DOHH2 (cell line): Measurements from ENCODE around the gene TDRD7.

Experiments
- H3F3A ChIP-seq: fragments of 200-600 bp; sonication (generic), shearing (Covaris generic); 2 replicates; pipeline ENCODE4 v1.6.0; 2016; ENCODE audit warnings: antibody characterized with exemption, mild to moderate bottlenecking; ENCODE audit not compliant: control insufficient read depth, insufficient read depth
- H3K27ac ChIP-seq: fragments of 200-600 bp; sonication (generic); 2 replicates; pipeline ENCODE4 v1.5.1; 2014; ENCODE audit warnings: low read depth, mild to moderate bottlenecking, low read length, moderate library complexity
- H3K27me3 ChIP-seq: fragments of 200-600 bp; sonication (generic); 2 replicates; pipeline ENCODE4 v1.6.1; 2014; ENCODE audit warnings: mild to moderate bottlenecking, low read length, mixed read lengths; ENCODE audit not compliant: control insufficient read depth
- H3K36me3 ChIP-seq: fragments of 200-600 bp; sonication (generic); 2 replicates; pipeline ENCODE4 v1.6.1; 2014; ENCODE audit warnings: mild to moderate bottlenecking, low read length, moderate library complexity, mixed read lengths; ENCODE audit not compliant: control insufficient read depth
- H3K4me1 ChIP-seq: fragments of 200-600 bp; sonication (generic); 2 replicates; pipeline ENCODE4 v1.6.1; 2014; ENCODE audit warnings: mild to moderate bottlenecking, low read length, mixed read lengths; ENCODE audit not compliant: control insufficient read depth
- H3K4me2 ChIP-seq: fragments of 200-600 bp; sonication (generic); 2 replicates; pipeline ENCODE4 v1.6.0; 2014; ENCODE audit warnings: mild to moderate bottlenecking, low read length, moderate library complexity
- H3K4me3 ChIP-seq: fragments of 200-600 bp; sonication (generic); 2 replicates; pipeline ENCODE4 v1.5.1; 2014; ENCODE audit warnings: mild to moderate bottlenecking, low read length, mixed read lengths
- H3K79me2 ChIP-seq: fragments of 200-600 bp; sonication (generic); 2 replicates; pipeline ENCODE4 v1.6.1; 2014; ENCODE audit warnings: mild to moderate bottlenecking, low read length, mixed read lengths; ENCODE audit not compliant: control insufficient read depth
- H3K9me2 ChIP-seq: fragments of 200-600 bp; sonication (generic); replicated peaks from 2 replicates; pipeline ENCODE4 v1.6.1; 2014; ENCODE audit warnings: mild to moderate bottlenecking, low read length, mixed read lengths; ENCODE audit not compliant: control insufficient read depth
- H3K9me3 ChIP-seq: fragments of 200-600 bp; sonication (generic); 2 replicates; pipeline ENCODE4 v1.6.1; 2014; ENCODE audit warnings: antibody characterized with exemption, low read length, mixed read lengths; ENCODE audit not compliant: control insufficient read depth, insufficient read depth
- H4K20me1 ChIP-seq: fragments of 200-600 bp; sonication (generic); 2 replicates; pipeline ENCODE4 v1.6.0; 2014; ENCODE audit warnings: low read depth, mild to moderate bottlenecking, antibody characterized with exemption, low read length, moderate library complexity; ENCODE audit not compliant: control insufficient read depth, insufficient read depth
- EZH2phosphoT487 ChIP-seq: fragments of 200-600 bp; sonication (generic); IDR thresholded peaks from 2 replicates; pipeline ENCODE4 v1.6.1; 2017; ENCODE audit warnings: borderline replicate concordance, mild to moderate bottlenecking, antibody characterized with exemption, low read length, moderate library complexity, mixed read lengths
- TF ChIP-seq, protein P1 (sequence below): fragments of 200-600 bp; sonication (generic); IDR thresholded peaks from one replicate; pipeline ENCODE4 v1.5.1; 2014; ENCODE audit warnings: antibody characterized with exemption, mild to moderate bottlenecking, low read depth, low read length; ENCODE audit not compliant: poor library complexity, severe bottlenecking

TDRD7 gene

GRCh38 chr9:97535771-97536170 is 123.9 kb downstream of the TDRD7 start:
- H3F3A ChIP-seq: no peaks in the 10 kb centered on the region
- H3K9me2 ChIP-seq: no peaks in the 10 kb centered on the region

GRCh38 chr9:97536480-97536879 is 124.6 kb downstream of the TDRD7 start:
- no peaks in the 10 kb centered on the region for H3F3A ChIP-seq
- no peaks in the 10 kb centered on the region for H3K27me3 ChIP-seq
- no peaks in the 10 kb centered on the region for H3K4me1 ChIP-seq
- H3K9me2 ChIP-seq: no peaks in the 10 kb centered on the region
- H4K20me1 ChIP-seq: no peaks in the 10 kb centered on the region
- no peaks in the 10 kb centered on the region for H3K79me2 ChIP-seq
- no peaks in the 10 kb centered on the region for H3K36me3 ChIP-seq
- H3K9me3 ChIP-seq: no peaks in the 10 kb centered on the region
- TF ChIP-seq, protein P1, sequence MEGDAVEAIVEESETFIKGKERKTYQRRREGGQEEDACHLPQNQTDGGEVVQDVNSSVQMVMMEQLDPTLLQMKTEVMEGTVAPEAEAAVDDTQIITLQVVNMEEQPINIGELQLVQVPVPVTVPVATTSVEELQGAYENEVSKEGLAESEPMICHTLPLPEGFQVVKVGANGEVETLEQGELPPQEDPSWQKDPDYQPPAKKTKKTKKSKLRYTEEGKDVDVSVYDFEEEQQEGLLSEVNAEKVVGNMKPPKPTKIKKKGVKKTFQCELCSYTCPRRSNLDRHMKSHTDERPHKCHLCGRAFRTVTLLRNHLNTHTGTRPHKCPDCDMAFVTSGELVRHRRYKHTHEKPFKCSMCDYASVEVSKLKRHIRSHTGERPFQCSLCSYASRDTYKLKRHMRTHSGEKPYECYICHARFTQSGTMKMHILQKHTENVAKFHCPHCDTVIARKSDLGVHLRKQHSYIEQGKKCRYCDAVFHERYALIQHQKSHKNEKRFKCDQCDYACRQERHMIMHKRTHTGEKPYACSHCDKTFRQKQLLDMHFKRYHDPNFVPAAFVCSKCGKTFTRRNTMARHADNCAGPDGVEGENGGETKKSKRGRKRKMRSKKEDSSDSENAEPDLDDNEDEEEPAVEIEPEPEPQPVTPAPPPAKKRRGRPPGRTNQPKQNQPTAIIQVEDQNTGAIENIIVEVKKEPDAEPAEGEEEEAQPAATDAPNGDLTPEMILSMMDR: no peak
- TF ChIP-seq EZH2phosphoT487: no peak
- no peak overlapping the region for H3K4me3 ChIP-seq
- no peak overlapping the region for H3K27ac ChIP-seq
- H3K4me2 ChIP-seq: no peak overlapping the region

More at GRCh38 chr9:97535771-97536170, 123.9 kb downstream of the TDRD7 start:
- H3K4me1 ChIP-seq: no peaks in the 10 kb centered on the region
- H4K20me1 ChIP-seq: no peaks in the 10 kb centered on the region
- H3K27ac ChIP-seq: no peak overlapping the region
- TF ChIP-seq, protein P1: no peak
- no peak for TF ChIP-seq EZH2phosphoT487
- H3K9me3 ChIP-seq: no peaks in the 10 kb centered on the region
- no peaks in the 10 kb centered on the region for H3K79me2 ChIP-seq
- H3K4me3 ChIP-seq: no peak overlapping the region
- no peaks in the 10 kb centered on the region for H3K27me3 ChIP-seq
- H3K4me2 ChIP-seq: no peak overlapping the region
- no peaks in the 10 kb centered on the region for H3K36me3 ChIP-seq

DNA sequence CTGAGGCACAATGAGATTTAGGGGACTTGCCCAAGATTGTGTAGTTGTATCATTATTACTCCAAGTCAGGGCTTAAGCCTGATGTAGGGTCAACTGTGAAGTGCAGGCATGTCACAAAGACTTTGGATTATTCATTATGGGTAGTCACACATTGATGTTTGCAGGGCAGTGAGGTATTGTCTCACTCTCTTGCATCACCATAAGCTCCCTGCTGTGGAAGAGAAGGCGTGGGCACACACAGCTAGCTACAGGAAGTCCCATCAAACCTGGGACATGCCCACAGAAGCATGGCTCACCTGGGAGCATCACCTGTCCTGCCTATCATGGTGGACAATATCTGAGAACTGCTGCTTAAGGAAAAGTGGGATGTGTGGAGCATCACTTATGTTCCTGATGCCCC is 131.7 kb downstream of the TDRD7 start:
- Histone ChIP-seq H3K4me1 (no peaks in the 10 kb centered on the region), H3K9me3 (no peaks in the 10 kb centered on the region), H3K27ac (no peak overlapping the region), H3K9me2 (no peaks in the 10 kb centered on the region), H4K20me1 (no peaks in the 10 kb centered on the region), H3K27me3 (no peaks in the 10 kb centered on the region), H3K4me2 (no peak overlapping the region), H3F3A (no peaks in the 10 kb centered on the region), H3K79me2 (no peaks in the 10 kb centered on the region), H3K4me3 (no peak overlapping the region), H3K36me3 (no peaks in the 10 kb centered on the region)
- TF ChIP-seq, protein P1: no peak
- TF ChIP-seq EZH2phosphoT487: no peak

GRCh38 chr9:97545486-97545885 is 133.6 kb downstream of the TDRD7 start:
- Histone ChIP-seq H3F3A (no peaks in the 10 kb centered on the region), H3K27me3 (no peaks in the 10 kb centered on the region), H3K4me3 (no peak overlapping the region), H3K9me2 (no peaks in the 10 kb centered on the region), H3K9me3 (no peaks in the 10 kb centered on the region), H4K20me1 (no peaks in the 10 kb centered on the region), H3K4me2 (no peak overlapping the region), H3K79me2 (no peaks in the 10 kb centered on the region), H3K4me1 (no peaks in the 10 kb centered on the region), H3K27ac (no peak overlapping the region), H3K36me3 (no peaks in the 10 kb centered on the region)
- TF ChIP-seq, protein P1: no peak
- TF ChIP-seq EZH2phosphoT487: no peak
